Esophagus mucosa (tissue), 1 donor: Measurements from ENCODE around the gene GAGE12C. TPM values are rescaled to one million over a fixed set of nuclear protein-coding genes. Genes with fewer than 3 reads are reported as not detected.
"Not testable (repeated sequence)": the region's sequence is repeated elsewhere in the genome, so short reads cannot be mapped to it uniquely, and the experiment has no call there.

ENCODE experiments used
- ATAC-seq: fragments of 200-7000 bp; cut with Tn5 transposase; one replicate; pipeline ENCODE4 v1.9.1; 2020
- total RNA-seq: library from RNA; stranded (reverse); gene quantifications from one replicate; pipeline ENCODE4 v1.2.4, GENCODE V29; 2023
- donor health status: DM: yes; HTN: yes; CAD: no.

GAGE12C gene
- not detected for total RNA-seq

GRCh38 chrX:49531877-49532276, at the start of gene GAGE12C:
TSS of gene GAGE12C (plus strand) at chrX:49532177. CDS start at chrX:49533332, 1,155 bp downstream.
- ATAC-seq, result not testable (repeated sequence)

- not testable (repeated sequence) for ATAC-seq
These were observed 9.5 kb downstream of the GAGE12C start, which contains the start of gene GAGE12D for GRCh38 chrX:49541433-49541832. TSS of gene GAGE12D (plus strand) at chrX:49541733. CDS start at chrX:49542888, 1,155 bp downstream.

- ATAC-seq, result not testable (repeated sequence)
These were observed 19.0 kb downstream of the GAGE12C start, which contains the start of gene GAGE12E for GRCh38 chrX:49550989-49551388. TSS of gene GAGE12E (plus strand) at chrX:49551289. CDS start at chrX:49552444, 1,155 bp downstream.

- not testable (repeated sequence) for ATAC-seq
These were observed 28.6 kb downstream of the GAGE12C start, which contains the start of gene GAGE12F for GRCh38 chrX:49560542-49560941. TSS of gene GAGE12F (plus strand) at chrX:49560842. CDS start at chrX:49561997, 1,155 bp downstream.

- ATAC-seq, result not testable (repeated sequence)
These were observed 36.8 kb downstream of the GAGE12C start for GRCh38 chrX:49568728-49569127.

GRCh38 chrX:49569152-49569551, 37.2 kb downstream of the GAGE12C start:
- ATAC-seq, result not testable (repeated sequence)

GRCh38 chrX:49570100-49570499, 38.1 kb downstream of the GAGE12C start, which contains the start of gene GAGE12G:
TSS of gene GAGE12G (plus strand) at chrX:49570400. CDS start at chrX:49571555, 1,155 bp downstream.
- not testable (repeated sequence) for ATAC-seq

- not testable (repeated sequence) for ATAC-seq
These were observed 47.7 kb downstream of the GAGE12C start, which contains the start of gene GAGE12H for GRCh38 chrX:49579649-49580048. TSS of gene GAGE12H (plus strand) at chrX:49579949. CDS start at chrX:49581104, 1,155 bp downstream.

Other genes starting within 250 kb of the GAGE12C start
- not detected for gene GAGE10, start 228.5 kb upstream of the GAGE12C start, total RNA-seq
- gene GAGE12J, start 210.1 kb upstream of the GAGE12C start, total RNA-seq, result not detected
- gene GAGE13, start 200.6 kb upstream of the GAGE12C start, total RNA-seq, result not detected
- not detected for gene GAGE12D, start 9.6 kb downstream of the GAGE12C start, total RNA-seq
- gene GAGE12E, start 19.1 kb downstream of the GAGE12C start, total RNA-seq, result not detected
- not detected for gene GAGE12F, start 28.7 kb downstream of the GAGE12C start, total RNA-seq
- gene GAGE12G, start 38.2 kb downstream of the GAGE12C start, total RNA-seq, result not detected
- not detected for gene GAGE12H, start 47.8 kb downstream of the GAGE12C start, total RNA-seq
- gene GAGE2A, start 57.3 kb downstream of the GAGE12C start, total RNA-seq, result not detected
- gene GAGE1, start 66.8 kb downstream of the GAGE12C start, total RNA-seq, result not detected
- gene PAGE1, start 163.8 kb downstream of the GAGE12C start, total RNA-seq, result not detected